Measurements from ENCODE around the gene USH1C.

- TF ChIP-seq, protein P1, sequence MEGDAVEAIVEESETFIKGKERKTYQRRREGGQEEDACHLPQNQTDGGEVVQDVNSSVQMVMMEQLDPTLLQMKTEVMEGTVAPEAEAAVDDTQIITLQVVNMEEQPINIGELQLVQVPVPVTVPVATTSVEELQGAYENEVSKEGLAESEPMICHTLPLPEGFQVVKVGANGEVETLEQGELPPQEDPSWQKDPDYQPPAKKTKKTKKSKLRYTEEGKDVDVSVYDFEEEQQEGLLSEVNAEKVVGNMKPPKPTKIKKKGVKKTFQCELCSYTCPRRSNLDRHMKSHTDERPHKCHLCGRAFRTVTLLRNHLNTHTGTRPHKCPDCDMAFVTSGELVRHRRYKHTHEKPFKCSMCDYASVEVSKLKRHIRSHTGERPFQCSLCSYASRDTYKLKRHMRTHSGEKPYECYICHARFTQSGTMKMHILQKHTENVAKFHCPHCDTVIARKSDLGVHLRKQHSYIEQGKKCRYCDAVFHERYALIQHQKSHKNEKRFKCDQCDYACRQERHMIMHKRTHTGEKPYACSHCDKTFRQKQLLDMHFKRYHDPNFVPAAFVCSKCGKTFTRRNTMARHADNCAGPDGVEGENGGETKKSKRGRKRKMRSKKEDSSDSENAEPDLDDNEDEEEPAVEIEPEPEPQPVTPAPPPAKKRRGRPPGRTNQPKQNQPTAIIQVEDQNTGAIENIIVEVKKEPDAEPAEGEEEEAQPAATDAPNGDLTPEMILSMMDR (IDR thresholded peaks at IDR 0.05): no peak
- no peak for TF ChIP-seq POLR2A (IDR thresholded peaks at IDR 0.05)
Observed at GRCh38 chr11:17477084-17477333, 67.2 kb downstream of the USH1C start.

Data from adrenal gland (tissue), 5 donors.